Dermis blood vessel endothelial cell (primary cell): Measurements from ENCODE around the gene TNS1. TPM values are rescaled to one million over a fixed set of nuclear protein-coding genes. Genes with fewer than 3 reads are reported as not detected.
A peak's percentile ranks its signal among the peaks of the same experiment; 100 is the strongest.

Source experiments
- DNase-seq: peaks from one replicate; pipeline ENCODE4 v3.0.0; 2010
- total RNA-seq: library from RNA; depleted of rRNA; stranded (reverse); fragments of >200 nt; gene quantifications from 2 replicates; pipeline ENCODE4 v1.2.3, GENCODE V29; 2014

The TNS1 gene
- total RNA-seq, 1 donor from 2014 or later, result 45.8 TPM

DNA sequence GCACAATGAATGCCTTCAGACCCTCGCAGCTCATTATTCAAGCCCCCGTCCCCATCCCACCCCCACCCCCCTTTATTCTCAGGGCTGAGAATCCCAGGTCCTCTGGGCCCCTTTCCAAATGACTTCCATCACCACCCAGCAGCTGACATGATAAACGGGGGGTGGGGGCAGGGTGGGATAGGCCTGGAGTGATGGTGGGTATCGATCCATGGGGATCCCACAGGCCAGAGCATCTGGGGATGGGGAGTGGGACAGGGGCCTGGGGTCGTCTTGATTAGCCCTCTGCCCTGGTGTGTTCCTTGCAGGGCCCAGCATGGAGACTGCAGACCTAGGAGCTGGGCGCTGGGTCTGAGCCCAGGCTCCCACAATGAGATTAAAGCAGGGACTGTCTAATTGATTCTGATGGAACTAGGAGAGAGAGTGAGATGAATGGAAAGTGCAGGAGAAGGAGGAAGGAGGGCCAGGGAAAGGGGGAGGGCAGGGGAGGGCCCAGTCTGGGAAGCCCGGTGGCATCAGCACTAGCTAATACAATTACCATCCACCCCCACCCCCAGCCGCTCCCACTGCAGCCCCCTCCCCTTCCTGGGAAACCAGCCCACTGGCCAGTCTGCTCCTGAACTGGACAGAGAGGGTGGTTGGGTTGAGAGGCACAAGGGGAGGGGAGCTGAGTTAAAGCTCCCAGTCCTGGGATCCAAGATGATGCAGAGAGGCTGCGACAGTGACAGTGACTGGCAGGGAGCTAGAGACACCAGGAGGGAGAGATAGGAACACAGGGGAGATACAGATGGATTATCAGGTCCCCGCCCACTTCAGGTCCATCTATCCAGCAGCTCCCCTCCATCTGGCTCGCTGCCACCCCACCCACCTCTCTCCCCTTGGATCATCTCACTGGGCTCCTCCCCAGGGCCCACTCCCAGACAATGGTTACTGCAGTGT lies 13.1 kb upstream of the TNS1 start:
- DNase-seq, result no peak

DNA sequence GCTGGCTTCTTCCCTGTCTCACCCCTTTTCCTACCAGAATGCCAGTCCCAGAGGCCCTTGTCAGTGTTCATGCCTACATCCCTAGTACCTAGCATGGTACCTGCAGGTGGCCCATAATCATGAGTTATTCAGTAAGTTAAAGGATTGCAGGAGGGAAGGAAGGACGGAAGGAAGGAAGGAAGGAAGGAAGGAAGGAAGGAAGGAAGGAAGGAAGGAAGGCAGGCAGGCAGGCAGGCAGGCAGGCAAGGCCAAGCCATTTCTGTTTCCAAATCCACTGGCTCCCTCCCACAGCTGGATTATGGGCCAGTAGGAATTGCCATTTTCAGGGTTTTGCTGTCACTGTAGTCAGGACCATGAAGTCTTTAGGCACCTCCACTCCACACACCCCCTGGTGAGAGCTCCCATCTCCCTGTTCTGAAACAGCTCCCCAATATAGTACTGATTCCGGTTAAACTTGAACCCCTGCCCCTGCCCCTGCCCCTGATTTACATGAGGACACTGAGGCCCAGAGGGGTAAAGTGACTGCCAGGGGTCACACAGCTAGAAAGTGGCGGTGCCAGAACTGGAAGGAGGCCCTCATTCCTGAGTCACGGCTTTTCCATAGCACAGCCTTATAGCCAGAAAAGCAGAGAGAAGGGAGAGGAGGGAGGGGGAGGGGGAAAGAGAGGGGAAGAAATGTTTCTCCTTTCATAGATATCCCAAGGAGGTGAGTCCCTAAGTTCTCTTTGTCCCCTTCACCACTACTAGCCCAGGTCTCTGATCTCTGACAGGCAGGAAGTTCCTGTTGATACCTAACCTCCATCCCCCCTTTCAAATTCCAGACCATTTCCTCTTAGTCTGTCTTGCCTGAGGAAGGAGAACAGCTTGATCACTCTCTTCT lies 12.2 kb upstream of the TNS1 start:
- no peak for DNase-seq

DNA sequence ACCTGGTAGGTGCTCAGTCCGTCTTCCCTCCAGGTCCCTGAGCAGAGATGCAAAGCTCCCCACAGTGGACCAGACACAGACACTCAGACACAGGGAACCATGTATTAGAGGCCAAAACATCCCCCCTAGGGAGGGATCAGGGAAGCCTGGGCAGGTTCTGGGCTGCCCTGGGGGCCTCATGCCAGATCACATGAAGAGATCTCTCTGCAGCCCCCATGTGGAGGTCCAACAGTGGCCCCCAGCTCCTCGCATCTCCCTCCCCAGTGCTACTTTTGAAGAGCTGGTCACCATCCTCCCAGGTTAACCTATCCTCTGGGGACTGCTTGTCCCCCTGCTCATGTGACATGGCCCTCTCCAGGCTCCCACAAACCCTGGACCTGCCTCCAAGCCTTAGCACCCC lies 10.5 kb upstream of the TNS1 start:
- no peak for DNase-seq

DNA sequence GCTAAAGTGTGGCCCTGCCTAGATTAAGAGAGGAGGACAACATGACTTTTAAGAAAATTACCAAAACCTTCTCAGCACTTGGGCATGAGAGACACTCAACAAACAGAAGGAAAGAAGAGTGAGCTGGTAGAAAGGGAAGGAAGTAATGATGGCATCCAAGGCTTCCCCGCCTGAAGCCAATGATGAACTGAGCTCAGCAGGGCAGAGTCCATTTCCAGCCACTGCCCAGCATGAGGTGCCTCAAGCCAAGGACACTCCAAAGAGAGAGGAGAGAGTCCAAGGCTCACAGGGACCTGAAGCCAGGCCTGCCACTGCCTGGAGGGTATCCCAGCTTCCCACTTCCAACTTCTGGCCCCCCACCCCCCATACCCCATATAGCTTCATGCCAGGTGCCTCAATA lies 9.5 kb upstream of the TNS1 start:
- DNase-seq, result no peak

GRCh38 chr2:218011653-218012040 lies 8.9 kb upstream of the TNS1 start:
- DNase-seq, result no peak

GRCh38 chr2:218010984-218011652 lies 8.3 kb upstream of the TNS1 start:
- DNase-seq, result no peak

- DNase-seq, result peak; percentile 33
Measured at GRCh38 chr2:218010140-218010983, 7.6 kb upstream of the TNS1 start.

DNA sequence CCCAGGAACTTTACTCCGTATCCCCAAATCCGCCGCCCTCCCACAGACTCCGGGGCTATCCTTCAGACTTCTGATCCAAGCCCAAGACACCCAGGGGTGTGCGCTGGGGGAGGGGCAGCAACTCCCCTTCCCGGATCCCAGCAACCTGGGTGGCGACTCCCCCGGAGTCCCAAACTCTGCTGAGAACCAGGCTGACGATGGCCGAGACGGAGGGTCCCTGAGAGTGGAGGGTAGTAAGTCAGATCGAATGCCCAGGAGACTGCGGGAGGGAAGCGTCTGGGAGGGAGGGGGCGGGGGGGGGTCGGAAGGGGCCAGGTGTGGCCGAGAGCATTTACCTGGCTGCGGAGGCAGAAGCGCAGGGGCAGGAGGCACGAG lies 7.0 kb upstream of the TNS1 start:
- no peak for DNase-seq

GRCh38 chr2:218009231-218009630 lies 6.4 kb upstream of the TNS1 start:
- no peak for DNase-seq

DNA sequence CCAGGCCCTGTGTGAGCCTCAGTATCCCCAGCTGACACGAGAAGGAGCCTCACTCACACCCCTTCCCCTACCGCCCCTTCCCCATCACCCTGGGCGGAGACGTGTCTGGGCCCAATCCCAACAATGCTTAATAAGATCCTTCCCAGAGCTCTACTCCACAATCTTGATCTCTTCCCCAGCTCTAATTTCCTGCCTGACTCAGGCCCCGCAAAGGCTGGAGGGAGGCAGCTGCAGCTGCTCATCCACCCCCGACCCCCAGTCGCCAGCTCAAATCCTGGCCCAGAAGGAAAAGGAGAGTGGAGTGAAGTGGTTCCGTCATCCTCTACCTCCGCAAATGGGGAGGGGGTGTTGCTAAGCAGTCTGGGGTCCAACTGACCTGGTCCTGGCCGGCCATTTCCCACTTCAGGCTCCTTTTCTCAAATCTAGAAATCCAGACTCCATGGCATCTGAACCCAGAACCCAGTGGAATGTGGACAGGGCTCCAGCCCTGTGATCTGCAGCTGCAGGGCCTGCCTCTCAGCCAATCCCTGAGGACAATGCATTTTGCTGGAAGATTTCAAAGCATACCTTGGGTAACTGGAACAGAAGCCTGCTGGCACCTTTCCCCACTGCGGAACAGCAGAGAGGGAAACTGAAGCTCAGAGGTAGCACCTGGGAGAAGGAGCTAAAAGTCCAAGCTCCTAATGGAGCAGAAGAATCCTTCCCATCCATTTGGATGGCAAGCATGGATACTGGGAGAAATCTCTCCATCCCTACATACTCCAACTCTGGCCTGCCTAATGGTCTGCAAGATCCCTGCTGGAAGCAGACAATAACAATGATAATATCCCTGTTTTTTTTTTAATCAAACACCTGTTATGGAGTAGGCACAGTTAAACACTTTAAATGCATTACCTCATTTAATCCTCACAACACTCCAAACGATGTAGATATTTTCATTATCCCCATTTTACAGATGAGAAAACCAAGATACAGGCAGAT lies 5.6 kb upstream of the TNS1 start:
- DNase-seq, result peak; percentile 18

DNA sequence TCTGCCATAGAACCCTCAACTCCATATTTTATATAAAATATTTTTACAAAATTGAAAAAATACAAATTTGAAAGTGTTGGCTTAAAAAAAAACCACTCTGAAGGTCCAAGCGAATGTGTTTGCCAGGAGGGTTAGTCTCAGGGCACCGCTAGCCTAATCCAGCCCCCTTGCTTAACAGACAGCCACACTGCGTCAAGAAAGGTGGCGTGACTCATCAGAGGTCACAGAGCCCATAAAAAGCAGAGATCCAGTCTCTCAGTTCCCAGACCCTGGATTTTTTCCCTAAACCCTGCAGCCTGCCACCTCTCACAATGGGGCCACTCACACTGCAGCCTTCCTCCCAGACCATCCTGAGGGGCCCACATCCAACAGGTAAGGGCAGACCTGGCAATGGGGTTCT lies 3.9 kb upstream of the TNS1 start:
- DNase-seq, result no peak

DNA sequence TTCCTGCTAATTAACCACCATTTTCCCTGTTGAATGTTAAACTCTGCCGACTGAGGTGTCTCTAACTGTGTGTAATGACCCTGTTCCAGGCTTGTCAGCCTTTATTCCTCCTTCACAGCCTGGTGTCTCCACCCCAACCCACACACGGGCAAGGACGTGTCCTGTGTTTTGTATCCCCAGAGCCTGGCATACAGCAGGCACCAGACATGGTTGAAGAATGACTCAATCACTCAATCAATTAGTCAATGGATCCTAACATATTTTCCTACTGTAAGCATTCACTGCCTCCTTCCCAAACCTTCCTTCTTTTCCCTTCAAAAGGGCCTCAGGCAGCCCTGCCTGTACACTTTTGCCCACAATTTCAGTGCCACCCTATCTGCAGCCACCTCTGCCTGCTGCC lies 2.7 kb upstream of the TNS1 start:
- no peak for DNase-seq

DNA sequence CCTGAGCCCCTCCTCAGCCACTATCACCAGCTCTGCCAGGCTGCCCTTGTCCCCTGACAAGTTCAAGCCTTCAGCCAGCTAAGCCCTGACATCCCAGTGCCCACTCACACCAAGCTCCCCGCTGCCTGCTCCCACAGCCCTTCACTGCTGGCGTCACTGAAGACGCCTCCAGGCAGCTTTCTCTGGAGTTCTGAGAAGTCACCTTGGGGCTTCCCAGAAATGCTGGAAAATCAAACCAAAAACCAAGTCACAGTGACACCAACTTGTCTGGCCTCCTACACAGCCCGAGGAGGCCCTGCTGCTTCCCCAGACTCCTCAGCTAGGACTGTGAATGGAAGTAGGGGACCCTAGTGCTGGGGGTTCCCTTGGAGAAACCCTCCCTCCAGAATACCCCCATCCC lies 2.2 kb upstream of the TNS1 start:
- DNase-seq, result no peak

DNA sequence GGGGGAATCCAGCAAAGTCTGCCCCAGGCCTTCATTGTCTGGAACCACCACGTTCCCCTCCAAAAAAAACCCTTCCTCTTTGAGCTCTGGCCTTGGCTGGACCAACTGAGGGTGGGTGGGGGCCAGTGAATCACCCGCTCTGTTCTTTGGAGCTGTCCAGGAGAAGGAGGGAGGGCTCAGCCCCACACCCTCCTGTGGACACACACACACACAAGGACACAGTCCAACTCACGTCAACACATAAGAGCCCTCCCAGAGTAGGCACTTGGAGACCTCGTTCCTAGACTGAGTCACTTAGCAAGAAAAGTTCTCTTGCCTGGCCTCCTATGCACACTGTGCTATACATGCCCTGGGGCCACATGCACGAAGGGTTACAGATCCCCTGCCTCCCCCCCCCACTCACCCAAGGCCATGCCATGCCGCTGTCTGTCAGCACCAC lies 1.2 kb upstream of the TNS1 start:
- DNase-seq, result no peak

DNA sequence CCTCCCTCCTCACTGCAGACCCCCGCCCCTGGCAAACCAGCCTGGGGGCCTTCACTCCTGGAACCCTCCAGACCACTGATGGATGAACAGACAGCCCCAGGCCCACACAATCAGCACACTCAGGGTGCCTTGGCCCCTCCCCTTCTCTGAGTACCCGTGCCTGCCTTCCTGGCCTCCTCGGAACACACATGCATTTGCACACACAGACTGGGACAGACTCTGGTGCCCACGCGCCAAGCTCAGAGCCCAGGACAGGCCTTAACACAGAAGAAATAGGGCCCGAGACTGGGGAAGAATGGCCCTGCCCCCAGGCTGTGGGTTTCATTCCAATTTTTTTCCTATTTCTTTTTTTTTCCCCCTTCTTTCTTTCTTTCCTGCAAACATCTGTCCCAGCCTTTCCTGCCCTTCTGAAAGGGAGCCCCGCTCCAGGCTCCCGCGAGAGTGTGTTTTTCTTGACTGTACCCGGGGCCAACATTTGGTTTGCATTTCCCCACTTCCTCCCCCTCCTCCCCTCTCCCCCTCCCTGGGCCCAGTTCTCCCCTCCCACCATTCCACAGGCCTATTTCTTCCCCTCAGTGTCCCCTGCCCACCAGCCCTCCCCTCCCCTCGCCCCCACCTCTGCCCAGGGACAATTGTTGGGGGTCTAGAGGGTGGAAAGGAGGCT lies 618 bp upstream of the TNS1 start:
- DNase-seq, result no peak

DNA sequence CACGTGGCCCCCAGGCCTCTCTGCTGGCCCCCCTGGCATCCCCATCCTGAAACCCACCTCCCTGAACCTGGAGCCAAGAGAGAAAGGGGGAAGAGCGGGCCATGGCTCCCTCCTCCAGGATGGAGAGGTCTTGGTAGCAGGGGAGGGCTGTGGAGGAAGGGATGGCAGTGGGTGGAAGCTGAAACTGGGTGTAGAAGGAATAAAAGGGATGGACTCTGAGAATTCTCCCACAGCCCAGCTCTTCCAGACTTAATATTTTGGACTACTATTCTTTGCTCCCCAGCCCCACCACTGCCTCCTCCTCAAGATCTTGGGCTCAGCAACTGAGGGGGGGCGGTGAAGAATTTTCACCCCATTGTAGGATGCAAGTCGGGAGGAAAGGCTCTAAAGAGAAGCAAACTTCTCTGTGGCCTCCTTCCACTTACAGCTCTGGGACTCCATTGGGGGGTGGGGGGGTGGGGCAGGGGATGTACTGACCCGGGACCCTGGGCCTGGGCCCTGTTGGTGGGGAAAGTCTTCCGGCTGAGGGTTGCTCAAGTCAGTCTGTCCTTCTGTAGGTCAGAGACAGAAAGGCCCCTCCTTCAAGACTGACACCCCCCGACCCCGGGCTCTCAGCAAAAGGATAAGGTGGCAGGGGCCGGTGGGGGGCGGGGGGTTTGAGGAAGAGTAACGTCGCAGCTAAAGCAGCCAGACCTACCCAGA lies 501 bp downstream of the TNS1 start:
- DNase-seq, result no peak

- no peak for DNase-seq
Measured at GRCh38 chr2:218001629-218002028, 1.2 kb downstream of the TNS1 start.

DNA sequence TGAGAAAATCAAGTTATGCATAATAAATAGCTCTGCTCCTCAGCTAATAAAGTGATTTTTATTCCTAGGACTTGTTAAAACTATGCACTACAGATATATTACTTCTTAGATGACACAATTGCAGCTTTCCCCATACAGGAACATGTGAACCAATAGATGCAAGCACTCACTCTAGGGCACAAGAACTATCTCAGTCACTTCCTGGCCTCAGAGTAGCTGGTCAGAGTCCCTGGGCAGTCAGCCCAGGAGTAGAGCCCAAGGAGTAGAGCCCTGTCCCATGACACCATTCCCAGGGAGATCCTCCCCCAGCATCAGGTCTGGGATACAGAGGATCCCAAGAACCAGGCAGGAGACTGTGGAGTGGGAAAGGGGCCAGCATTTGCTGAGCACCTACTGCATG lies 2.7 kb downstream of the TNS1 start:
- no peak for DNase-seq

GRCh38 chr2:217999595-217999959 lies 3.2 kb downstream of the TNS1 start:
- DNase-seq, result no peak
